Uterus (tissue), 2 donors: Measurements from ENCODE around the gene HMMR.

ENCODE experiments used
- POLR2A ChIP-seq, 2 donors: fragments of 450-650 bp; IDR thresholded peaks; one replicate each; pipeline ENCODE4 v1.6.1; 2016; ENCODE audit warnings: antibody characterized with exemption in 2 of 2, mild to moderate bottlenecking in 1 of 2, moderate library complexity in 1 of 2
- TF ChIP-seq, protein P1 (sequence below), 4 experiments: fragments of 200-600 bp in 2 of 4; fragments of 450-650 bp in 2 of 4; sonication (generic) in 2 of 4; IDR thresholded peaks; one replicate each; pipeline ENCODE4 v1.5.1; 2016 to 2019; ENCODE audit warnings: antibody characterized with exemption in 4 of 4, mild to moderate bottlenecking in 2 of 4, moderate library complexity in 1 of 4

DNA sequence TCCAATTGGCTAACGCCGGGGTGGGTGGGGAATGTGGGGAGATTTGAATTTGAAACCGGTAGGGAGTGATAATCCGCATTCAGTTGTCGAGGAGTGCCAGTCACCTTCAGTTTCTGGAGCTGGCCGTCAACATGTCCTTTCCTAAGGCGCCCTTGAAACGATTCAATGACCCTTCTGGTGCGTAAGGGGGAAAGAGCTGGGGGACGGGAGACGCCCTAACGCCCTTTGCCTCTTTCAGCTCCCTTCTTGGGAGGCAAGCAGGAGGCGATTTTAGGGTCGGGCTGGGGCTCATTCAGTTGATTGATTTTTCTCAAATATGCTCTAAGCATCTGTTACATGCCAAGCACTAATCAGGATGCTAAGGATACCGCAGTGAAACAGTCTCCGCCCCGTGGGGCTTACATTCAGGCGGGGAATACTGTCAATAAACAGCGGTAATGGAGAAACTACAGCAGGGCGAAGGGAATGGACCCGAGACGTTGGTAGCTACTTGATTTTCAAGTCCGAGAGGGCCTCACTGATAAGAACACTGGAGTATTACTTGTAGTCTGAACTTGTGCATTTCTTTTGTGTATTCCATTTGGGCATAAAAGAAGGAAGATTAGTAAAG is at the start of gene HMMR:
- no peak for TF ChIP-seq POLR2A (IDR thresholded peaks at IDR 0.05)
- TF ChIP-seq, protein P1, sequence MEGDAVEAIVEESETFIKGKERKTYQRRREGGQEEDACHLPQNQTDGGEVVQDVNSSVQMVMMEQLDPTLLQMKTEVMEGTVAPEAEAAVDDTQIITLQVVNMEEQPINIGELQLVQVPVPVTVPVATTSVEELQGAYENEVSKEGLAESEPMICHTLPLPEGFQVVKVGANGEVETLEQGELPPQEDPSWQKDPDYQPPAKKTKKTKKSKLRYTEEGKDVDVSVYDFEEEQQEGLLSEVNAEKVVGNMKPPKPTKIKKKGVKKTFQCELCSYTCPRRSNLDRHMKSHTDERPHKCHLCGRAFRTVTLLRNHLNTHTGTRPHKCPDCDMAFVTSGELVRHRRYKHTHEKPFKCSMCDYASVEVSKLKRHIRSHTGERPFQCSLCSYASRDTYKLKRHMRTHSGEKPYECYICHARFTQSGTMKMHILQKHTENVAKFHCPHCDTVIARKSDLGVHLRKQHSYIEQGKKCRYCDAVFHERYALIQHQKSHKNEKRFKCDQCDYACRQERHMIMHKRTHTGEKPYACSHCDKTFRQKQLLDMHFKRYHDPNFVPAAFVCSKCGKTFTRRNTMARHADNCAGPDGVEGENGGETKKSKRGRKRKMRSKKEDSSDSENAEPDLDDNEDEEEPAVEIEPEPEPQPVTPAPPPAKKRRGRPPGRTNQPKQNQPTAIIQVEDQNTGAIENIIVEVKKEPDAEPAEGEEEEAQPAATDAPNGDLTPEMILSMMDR (IDR thresholded peaks at IDR 0.05): no peak
